Upper lobe of left lung (tissue), 6 donors: ENCODE results near the gene ANKMY2. TPM values are rescaled to one million over a fixed set of nuclear protein-coding genes. Genes with fewer than 3 reads are reported as not detected.

Experiments used
- ATAC-seq, 2 donors: fragments of 200-7000 bp; cut with Tn5 transposase; one replicate each; pipeline ENCODE4 v1.9.1; 2022; ENCODE audit warnings: mild to moderate bottlenecking in 2 of 2, moderate library complexity in 2 of 2; ENCODE audit not compliant: low FRiP score in 2 of 2
- DNase-seq, 2 donors: peaks; one replicate each; pipeline ENCODE4 v3.0.0-alpha.2; 2019 to 2020
- H3K27ac ChIP-seq, 4 donors: fragments of 200-600 bp; sonication (generic); one replicate each; pipeline ENCODE4 v1.5.1; 2016 to 2019
- H3K27me3 ChIP-seq, 4 donors: fragments of 200-600 bp; sonication (generic); one replicate each; pipeline ENCODE4 v1.5.1; 2017 to 2019
- H3K36me3 ChIP-seq, 4 donors: fragments of 200-600 bp; sonication (generic); one replicate each; pipeline ENCODE4 v1.5.1; 2016 to 2019
- H3K4me1 ChIP-seq, 4 donors: fragments of 200-600 bp; sonication (generic); one replicate each; pipeline ENCODE4 v1.5.1; 2018 to 2019
- H3K4me3 ChIP-seq, 4 donors: fragments of 200-600 bp; sonication (generic); one replicate each; pipeline ENCODE4 v1.5.1; 2017 to 2019; ENCODE audit warnings: mild to moderate bottlenecking in 2 of 4, moderate library complexity in 1 of 4
- H3K9me3 ChIP-seq, 4 donors: fragments of 200-600 bp; sonication (generic); one replicate each; pipeline ENCODE4 v1.5.1; 2018 to 2019
- EP300 ChIP-seq, 4 donors: sonication (generic); formaldehyde crosslinking; IDR thresholded peaks; one replicate each; pipeline ENCODE4 v1.5.1; 2017; ENCODE audit warnings: antibody characterized with exemption in 4 of 4, control low read depth in 2 of 4
- POLR2A ChIP-seq, 4 donors: fragments of 450-650 bp; IDR thresholded peaks; one replicate each; pipeline ENCODE4 v1.5.1; 2016 to 2017; ENCODE audit warnings: antibody characterized with exemption in 4 of 4, mild to moderate bottlenecking in 2 of 4
- POLR2AphosphoS5 ChIP-seq, 2 donors: sonication (generic); formaldehyde crosslinking; IDR thresholded peaks; one replicate each; pipeline ENCODE4 v1.5.1; 2017; ENCODE audit warnings: antibody characterized with exemption in 2 of 2
- WGBS, 2 donors: methylation state at CpG; one replicate each; pipeline ENCODE4 v1.1.5; 2017 to 2018; 5-methylcytosine and 5-hydroxymethylcytosine counted together
- total RNA-seq, 6 donors: library from RNA; depleted of rRNA in 4 of 6; stranded (reverse); fragments of >200 nt in 4 of 6; gene quantifications; one replicate each; pipeline versions ENCODE4 v1.1.0 to v1.2.1, GENCODE V29; 2016 to 2021
- TF ChIP-seq, protein P1 (sequence below), 6 experiments: fragments of 450-650 bp in 4 of 6; fragments of 200-600 bp in 2 of 6; sonication (generic) in 2 of 6; IDR thresholded peaks; one replicate each; pipeline ENCODE4 v1.5.1; 2016 to 2019; ENCODE audit warnings: antibody characterized with exemption in 6 of 6
- donor health status: DM: no; HTN: no; CAD: no; lungs with moderate emphysema.
- donor health status: DM: no; HTN: yes; CAD: no; lungs with severe emphysema.

The ANKMY2 gene
- total RNA-seq, 6 donors from 2014 or later: 5.8 to 16.3 (median 12.7) TPM

DNA sequence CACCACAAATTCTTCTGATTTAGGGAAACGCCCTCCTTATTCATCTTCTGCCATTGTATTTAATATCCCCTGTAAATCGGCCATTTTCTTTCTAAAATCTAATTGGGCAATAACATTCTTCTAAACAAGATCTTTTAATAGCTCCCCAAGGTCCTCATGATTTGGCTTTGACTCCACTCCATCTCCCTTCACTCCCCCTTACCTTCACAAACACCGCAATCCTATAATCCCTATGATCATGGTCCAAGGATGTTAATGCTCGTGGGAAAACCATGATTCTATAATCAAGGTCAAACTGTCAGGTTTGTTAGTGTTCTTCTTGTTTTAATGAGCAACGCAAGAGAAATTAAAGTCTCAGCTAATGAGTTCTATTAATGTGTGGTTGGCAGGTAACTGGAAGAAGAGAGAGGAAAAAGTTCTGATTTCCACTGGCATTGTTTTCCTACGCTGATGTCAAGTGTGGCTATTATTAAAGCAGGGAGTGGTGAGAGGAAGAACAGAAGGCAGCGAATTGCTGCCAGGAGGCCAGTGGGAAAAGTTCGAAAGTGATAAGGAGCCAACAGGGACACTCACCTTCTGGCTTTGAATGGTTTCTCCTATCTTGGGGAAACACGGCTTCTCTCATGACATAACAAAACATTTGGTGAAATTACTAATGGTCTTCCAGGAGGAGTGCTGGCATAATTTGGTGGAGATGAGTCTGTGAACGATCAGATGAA, 90.9 kb downstream of the ANKMY2 start:
- WGBS, 2 donors: 80 to 87% methylated on average over 10 of the region's 10 CpGs
- Histone ChIP-seq H3K27me3 (no peaks in the 10 kb centered on the region), H3K4me1 (no peaks in the 10 kb centered on the region), H3K36me3 (no peaks in the 10 kb centered on the region), H3K9me3 (no peaks in the 10 kb centered on the region), H3K27ac (no peak overlapping the region), H3K4me3 (no peak overlapping the region)
- ATAC-seq (no peak), DNase-seq (no peak)
- TF ChIP-seq, protein P1, sequence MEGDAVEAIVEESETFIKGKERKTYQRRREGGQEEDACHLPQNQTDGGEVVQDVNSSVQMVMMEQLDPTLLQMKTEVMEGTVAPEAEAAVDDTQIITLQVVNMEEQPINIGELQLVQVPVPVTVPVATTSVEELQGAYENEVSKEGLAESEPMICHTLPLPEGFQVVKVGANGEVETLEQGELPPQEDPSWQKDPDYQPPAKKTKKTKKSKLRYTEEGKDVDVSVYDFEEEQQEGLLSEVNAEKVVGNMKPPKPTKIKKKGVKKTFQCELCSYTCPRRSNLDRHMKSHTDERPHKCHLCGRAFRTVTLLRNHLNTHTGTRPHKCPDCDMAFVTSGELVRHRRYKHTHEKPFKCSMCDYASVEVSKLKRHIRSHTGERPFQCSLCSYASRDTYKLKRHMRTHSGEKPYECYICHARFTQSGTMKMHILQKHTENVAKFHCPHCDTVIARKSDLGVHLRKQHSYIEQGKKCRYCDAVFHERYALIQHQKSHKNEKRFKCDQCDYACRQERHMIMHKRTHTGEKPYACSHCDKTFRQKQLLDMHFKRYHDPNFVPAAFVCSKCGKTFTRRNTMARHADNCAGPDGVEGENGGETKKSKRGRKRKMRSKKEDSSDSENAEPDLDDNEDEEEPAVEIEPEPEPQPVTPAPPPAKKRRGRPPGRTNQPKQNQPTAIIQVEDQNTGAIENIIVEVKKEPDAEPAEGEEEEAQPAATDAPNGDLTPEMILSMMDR (IDR thresholded peaks at IDR 0.05): no peak
- TF ChIP-seq POLR2A (IDR thresholded peaks at IDR 0.05): no peak
- no peak for TF ChIP-seq POLR2AphosphoS5 (IDR thresholded peaks at IDR 0.05)
- TF ChIP-seq EP300 (IDR thresholded peaks at IDR 0.05): no peak

DNA sequence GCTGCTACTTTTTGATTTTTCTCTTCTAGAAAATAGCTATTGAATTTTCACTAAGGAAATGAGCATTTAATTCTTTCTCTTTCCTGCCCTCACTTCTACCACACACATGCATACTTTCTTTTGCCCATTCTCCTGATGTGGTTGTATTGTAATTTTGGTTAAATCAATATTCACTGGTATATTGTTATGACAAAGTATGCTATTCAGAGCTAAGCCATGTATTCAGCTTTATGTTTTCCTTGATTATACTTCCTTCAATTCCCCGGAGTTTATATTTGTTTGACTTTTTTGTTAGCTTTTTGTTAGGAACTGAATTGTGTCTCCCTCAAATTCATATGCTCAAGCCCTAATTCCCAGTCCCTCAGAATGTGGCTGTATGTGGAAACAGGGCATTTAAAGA, 94.9 kb downstream of the ANKMY2 start:
- TF ChIP-seq EP300 (IDR thresholded peaks at IDR 0.05) (no peak), POLR2A (IDR thresholded peaks at IDR 0.05) (no peak), POLR2AphosphoS5 (IDR thresholded peaks at IDR 0.05) (no peak)
- TF ChIP-seq, protein P1 (IDR thresholded peaks at IDR 0.05): no peak
- ATAC-seq (no peak), DNase-seq (no peak)
- H3K27ac ChIP-seq: no peak overlapping the region
- H3K4me3 ChIP-seq: no peak overlapping the region
- H3K4me1 ChIP-seq: no peaks in the 10 kb centered on the region
- H3K9me3 ChIP-seq: no peaks in the 10 kb centered on the region
- H3K36me3 ChIP-seq: no peaks in the 10 kb centered on the region
- WGBS, 2 donors: 48 to 64% methylated on average over 1 of the region's 1 CpG
- no peaks in the 10 kb centered on the region for H3K27me3 ChIP-seq

Other genes with a start within 250 kb of the ANKMY2 start
- 1 to 10 TPM; 1.0 to 3.3 (median 2.4) TPM for gene CRPPA, start 224.2 kb downstream of the ANKMY2 start, total RNA-seq
- 10 to 100 TPM in 3 of 6 donors, 1 to 10 TPM in 3; 3.1 to 37.5 (median 9.4) TPM for gene SOSTDC1, start 180.0 kb downstream of the ANKMY2 start, total RNA-seq
- gene LRRC72, start 118.9 kb downstream of the ANKMY2 start, total RNA-seq: not detected
- gene BZW2, start 427 bp upstream of the ANKMY2 start, total RNA-seq: 10 to 100 TPM; 27.9 to 63.7 (median 31.9) TPM
- 100 to 1,000 TPM in 4 of 6 donors, 10 to 100 TPM in 2; 16.8 to 178 (median 139) TPM for gene TSPAN13, start 108.0 kb upstream of the ANKMY2 start, total RNA-seq
- 100 to 1,000 TPM in 1 of 6 donors, 10 to 100 TPM in 4, 1 to 10 TPM in 1; 6.3 to 126 (median 44.8) TPM for gene AGR2, start 159.2 kb upstream of the ANKMY2 start, total RNA-seq
- gene AGR3, start 236.2 kb upstream of the ANKMY2 start, total RNA-seq: 100 to 1,000 TPM in 2 of 6 donors, 10 to 100 TPM in 4; 10.5 to 209 (median 74.6) TPM